Activated T-cell treated with anti-CD3 and anti-CD28 coated beads, Interleukin-2, amount 50 U/mL, for 4 hours (primary cell): ENCODE results near the gene CHD3. TPM values are rescaled to one million over a fixed set of nuclear protein-coding genes. Genes with fewer than 3 reads are reported as not detected.

Experiments
- ATAC-seq, 2 donors: fragments of 200-7000 bp; cut with Tn5 transposase; one replicate each; pipeline ENCODE4 v1.10.0; 2021
- DNase-seq: peaks from one replicate; pipeline ENCODE4 v3.0.0-alpha.2; 2020
- H3K27me3 Mint-ChIP-seq: one replicate; pipeline ENCODE4 v1.8.0; 2021; ENCODE audit warnings: low read depth, mixed read lengths
- H3K36me3 Mint-ChIP-seq: one replicate; pipeline ENCODE4 v1.8.0; 2022; ENCODE audit warnings: mixed read lengths; ENCODE audit not compliant: insufficient read depth
- H3K4me1 Mint-ChIP-seq: one replicate; pipeline ENCODE4 v1.8.0; 2021; ENCODE audit warnings: low read depth, mixed read lengths
- H3K4me3 Mint-ChIP-seq: one replicate; pipeline ENCODE4 v1.8.0; 2021; ENCODE audit warnings: mild to moderate bottlenecking, moderate library complexity, mixed read lengths
- H3K9me3 Mint-ChIP-seq: one replicate; pipeline ENCODE4 v1.8.0; 2021; ENCODE audit warnings: mixed read lengths
- total RNA-seq, 3 donors: library from RNA; stranded (reverse); gene quantifications; one replicate each; pipeline ENCODE4 v1.2.1, GENCODE V29; 2021

Gene CHD3
- total RNA-seq, 3 donors from 2014 or later = 117 to 127 (median 123) TPM

DNA sequence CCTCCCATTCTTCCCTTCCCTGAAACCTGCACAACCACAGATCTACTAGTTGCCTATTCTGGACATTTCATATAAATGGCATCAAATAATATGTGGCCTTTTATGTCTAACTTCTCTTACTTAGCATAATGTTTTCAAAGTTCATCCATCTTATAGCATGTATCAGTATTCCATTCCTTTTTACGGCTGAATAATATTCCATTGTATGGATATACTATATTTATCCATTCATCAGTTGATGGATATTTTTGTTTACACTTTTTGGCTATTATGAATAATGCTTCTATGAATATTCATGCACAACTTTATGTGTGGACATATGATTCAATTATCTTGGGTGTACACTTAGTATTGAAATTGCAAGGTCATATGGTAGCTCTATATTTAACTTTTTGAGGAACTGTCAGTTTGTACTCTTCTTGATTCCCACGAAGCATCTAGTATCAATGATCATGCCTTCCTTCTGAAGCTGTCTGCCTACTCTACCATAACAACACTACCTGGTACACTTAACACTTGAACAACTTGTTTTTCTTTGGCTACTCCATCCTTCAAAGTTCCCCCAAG lies 12.7 kb upstream of the CHD3 start:
- no peak overlapping the region for H3K4me3 Mint-ChIP-seq
- H3K27me3 Mint-ChIP-seq = no peaks in the 10 kb centered on the region
- DNase-seq = no peak
- no peaks in the 10 kb centered on the region for H3K9me3 Mint-ChIP-seq
- peaks cover 8% of the 10 kb centered on the region for H3K4me1 Mint-ChIP-seq
- no peak for ATAC-seq
- H3K36me3 Mint-ChIP-seq = peaks cover 13% of the 10 kb centered on the region

GRCh38 chr17:7878234-7878633 lies 10.4 kb upstream of the CHD3 start:
- peaks cover 6% of the 10 kb centered on the region for H3K4me1 Mint-ChIP-seq
- peaks cover 8% of the 10 kb centered on the region for H3K36me3 Mint-ChIP-seq
- ATAC-seq (no peak), DNase-seq (no peak)
- H3K4me3 Mint-ChIP-seq = no peak overlapping the region
- no peaks in the 10 kb centered on the region for H3K9me3 Mint-ChIP-seq
- H3K27me3 Mint-ChIP-seq = no peaks in the 10 kb centered on the region

DNA sequence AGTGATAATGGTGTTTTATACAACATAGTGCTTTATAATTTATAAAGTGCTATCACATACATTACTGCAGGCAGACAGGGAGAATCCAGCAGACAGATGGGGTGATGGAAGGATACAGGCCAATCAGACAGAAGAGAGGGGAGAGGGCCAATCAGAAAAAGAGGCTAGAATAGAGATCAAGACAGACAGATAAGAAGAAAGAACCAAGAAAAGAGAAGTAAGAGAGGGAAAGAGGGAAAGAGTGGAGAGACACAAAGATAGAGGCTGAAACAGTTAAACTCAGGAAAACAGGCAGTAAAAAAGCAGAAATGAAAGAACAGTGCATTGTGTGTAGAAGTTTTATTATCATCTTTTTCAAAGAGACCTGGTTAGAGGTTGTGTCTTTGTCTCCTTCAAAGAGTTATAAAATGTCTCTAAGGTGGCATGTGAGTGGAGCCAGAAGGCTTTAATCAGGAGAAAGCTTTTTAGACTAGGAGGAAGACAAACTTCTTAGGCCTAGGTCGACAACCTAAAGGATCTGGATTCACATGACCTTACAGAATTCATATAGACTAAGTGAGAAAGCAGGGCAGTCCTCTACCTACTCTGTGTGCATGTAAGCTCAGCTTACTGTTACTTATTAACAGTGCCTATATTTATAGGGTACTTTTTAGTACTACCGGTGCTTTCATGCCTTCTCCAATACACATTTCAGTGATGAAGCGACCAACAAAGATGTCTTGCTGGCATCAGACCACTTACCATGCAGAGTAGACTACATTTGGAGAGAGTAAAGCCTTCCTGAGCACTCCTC lies 8.3 kb upstream of the CHD3 start:
- Mint-ChIP-seq H3K4me1 (peaks cover 6% of the 10 kb centered on the region), H3K27me3 (no peaks in the 10 kb centered on the region), H3K36me3 (peaks cover 6% of the 10 kb centered on the region), H3K4me3 (no peak overlapping the region), H3K9me3 (no peaks in the 10 kb centered on the region)
- DNase-seq = no peak
- ATAC-seq = no peak

DNA sequence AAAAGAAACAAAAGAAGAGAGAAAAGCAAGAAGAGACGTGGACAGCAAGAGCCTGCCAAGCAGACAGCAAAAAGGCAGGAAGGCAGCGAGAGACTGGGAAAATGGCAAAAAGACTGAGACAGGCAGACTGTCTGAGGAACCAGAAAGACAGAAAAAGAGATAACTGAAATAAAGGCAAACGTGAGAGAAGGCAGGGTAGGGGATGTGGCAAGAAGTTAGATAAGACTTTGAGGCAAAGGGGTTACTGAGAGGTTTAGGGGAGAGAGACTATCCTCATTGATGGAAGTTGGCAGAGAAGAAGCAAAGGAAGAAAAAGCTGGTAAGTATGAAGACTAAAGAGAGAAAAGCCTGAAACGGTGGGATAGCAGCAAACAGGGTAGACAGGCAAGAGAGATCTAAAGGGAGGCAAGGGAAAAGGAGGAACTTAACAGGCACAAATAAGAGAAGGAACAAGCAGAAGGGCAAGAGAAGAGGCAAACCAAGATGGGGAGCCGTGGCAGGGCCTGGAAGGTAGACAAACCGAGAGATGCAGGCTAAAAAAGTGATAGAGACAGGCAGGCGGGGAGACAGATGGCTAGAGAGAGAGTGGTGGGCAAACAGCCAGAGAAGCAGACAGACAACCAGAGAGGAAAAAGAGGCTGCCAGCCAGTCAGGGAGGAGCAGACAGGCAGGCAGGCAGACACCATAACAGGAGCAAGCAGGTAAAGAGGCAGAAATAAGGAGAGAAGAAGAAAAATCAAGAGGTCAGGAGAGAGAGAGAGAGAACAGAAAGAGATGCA lies 7.1 kb upstream of the CHD3 start:
- Mint-ChIP-seq H3K4me1 (peaks cover 4% of the 10 kb centered on the region), H3K27me3 (no peaks in the 10 kb centered on the region), H3K9me3 (no peaks in the 10 kb centered on the region), H3K4me3 (no peak overlapping the region), H3K36me3 (peaks cover under 1% of the 10 kb centered on the region)
- no peak for ATAC-seq
- no peak for DNase-seq

DNA sequence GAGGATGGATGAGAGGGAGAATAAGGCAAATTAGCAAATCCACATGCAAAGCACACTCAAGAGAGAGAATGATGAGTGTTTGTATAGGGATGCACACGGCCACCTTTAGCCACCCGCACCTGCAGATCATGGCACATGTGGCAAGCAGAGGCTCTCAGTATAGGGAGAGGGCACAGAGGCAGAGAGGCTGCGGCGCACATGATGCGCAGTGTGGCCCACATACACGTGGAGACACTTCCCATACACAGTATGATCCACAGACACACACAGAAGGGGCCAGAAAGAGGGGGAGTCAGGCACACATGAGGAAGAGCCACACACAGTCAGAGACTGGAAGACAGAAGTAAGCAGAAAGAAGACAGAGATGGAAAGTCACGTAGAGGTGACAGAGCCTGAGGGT lies 6.5 kb upstream of the CHD3 start:
- H3K4me3 Mint-ChIP-seq = no peak overlapping the region
- H3K36me3 Mint-ChIP-seq = no peaks in the 10 kb centered on the region
- DNase-seq (no peak), ATAC-seq (no peak)
- H3K4me1 Mint-ChIP-seq = peaks cover 4% of the 10 kb centered on the region
- no peaks in the 10 kb centered on the region for H3K9me3 Mint-ChIP-seq
- no peaks in the 10 kb centered on the region for H3K27me3 Mint-ChIP-seq

GRCh38 chr17:7882629-7883028 lies 6.0 kb upstream of the CHD3 start:
- no peaks in the 10 kb centered on the region for H3K36me3 Mint-ChIP-seq
- H3K4me3 Mint-ChIP-seq = no peak overlapping the region
- H3K4me1 Mint-ChIP-seq = peaks cover 3% of the 10 kb centered on the region
- DNase-seq = no peak
- ATAC-seq = no peak
- H3K9me3 Mint-ChIP-seq = no peaks in the 10 kb centered on the region
- no peaks in the 10 kb centered on the region for H3K27me3 Mint-ChIP-seq

GRCh38 chr17:7883781-7884386 lies 4.7 kb upstream of the CHD3 start:
- H3K9me3 Mint-ChIP-seq = no peaks in the 10 kb centered on the region
- ATAC-seq = no peak
- peaks cover 3% of the 10 kb centered on the region for H3K4me1 Mint-ChIP-seq
- peak overlapping the region; percentile 75 for H3K4me3 Mint-ChIP-seq
- DNase-seq = peak; percentile 23
- no peaks in the 10 kb centered on the region for H3K27me3 Mint-ChIP-seq
- no peaks in the 10 kb centered on the region for H3K36me3 Mint-ChIP-seq

DNA sequence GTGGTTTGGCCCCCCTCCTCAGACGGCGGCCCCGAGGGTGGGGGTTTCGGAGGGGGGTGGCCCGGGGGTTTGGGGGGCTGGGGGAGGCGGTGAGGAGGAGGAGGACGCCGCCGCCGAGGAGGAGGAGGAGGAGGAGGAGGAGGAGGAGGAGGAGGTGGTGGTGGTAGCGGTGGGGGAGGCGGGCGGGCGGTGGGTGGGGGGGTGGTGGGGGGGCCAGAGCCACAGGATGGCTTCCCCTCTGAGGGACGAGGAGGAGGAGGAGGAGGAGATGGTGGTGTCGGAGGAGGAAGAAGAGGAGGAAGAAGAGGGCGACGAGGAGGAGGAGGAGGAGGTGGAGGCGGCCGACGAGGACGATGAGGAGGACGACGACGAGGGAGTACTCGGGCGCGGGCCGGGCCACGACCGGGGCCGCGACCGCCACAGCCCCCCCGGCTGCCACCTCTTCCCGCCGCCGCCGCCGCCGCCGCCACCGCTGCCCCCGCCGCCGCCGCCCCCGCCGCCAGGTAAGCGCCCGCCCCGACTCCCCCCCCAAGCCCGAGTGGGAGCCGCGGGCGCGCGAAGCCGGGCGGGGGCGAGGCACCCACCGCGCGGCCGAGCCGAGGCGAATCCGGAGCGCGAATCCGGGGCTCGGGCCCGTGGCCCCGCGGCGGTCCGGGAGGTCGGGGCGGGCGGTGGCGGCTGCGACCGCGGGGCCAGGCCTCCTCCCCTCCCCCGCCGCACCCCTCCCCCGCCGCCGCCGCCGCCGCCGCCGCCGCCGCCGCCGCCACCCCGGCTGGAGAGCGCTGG lies 3.8 kb upstream of the CHD3 start:
- Mint-ChIP-seq H3K4me1 (peaks cover 3% of the 10 kb centered on the region), H3K9me3 (no peaks in the 10 kb centered on the region), H3K36me3 (no peaks in the 10 kb centered on the region), H3K27me3 (no peaks in the 10 kb centered on the region), H3K4me3 (peak overlapping the region; percentile 70)
- ATAC-seq (no peak), DNase-seq (peak; percentile 56)

GRCh38 chr17:7885367-7886226 lies 3.0 kb upstream of the CHD3 start:
- ATAC-seq (peak; percentile 3 to 4), DNase-seq (peak; percentile 22)
- peaks cover 6% of the 10 kb centered on the region for H3K4me1 Mint-ChIP-seq
- no peaks in the 10 kb centered on the region for H3K27me3 Mint-ChIP-seq
- H3K4me3 Mint-ChIP-seq = no peak overlapping the region
- no peaks in the 10 kb centered on the region for H3K9me3 Mint-ChIP-seq
- peaks cover 4% of the 10 kb centered on the region for H3K36me3 Mint-ChIP-seq

DNA sequence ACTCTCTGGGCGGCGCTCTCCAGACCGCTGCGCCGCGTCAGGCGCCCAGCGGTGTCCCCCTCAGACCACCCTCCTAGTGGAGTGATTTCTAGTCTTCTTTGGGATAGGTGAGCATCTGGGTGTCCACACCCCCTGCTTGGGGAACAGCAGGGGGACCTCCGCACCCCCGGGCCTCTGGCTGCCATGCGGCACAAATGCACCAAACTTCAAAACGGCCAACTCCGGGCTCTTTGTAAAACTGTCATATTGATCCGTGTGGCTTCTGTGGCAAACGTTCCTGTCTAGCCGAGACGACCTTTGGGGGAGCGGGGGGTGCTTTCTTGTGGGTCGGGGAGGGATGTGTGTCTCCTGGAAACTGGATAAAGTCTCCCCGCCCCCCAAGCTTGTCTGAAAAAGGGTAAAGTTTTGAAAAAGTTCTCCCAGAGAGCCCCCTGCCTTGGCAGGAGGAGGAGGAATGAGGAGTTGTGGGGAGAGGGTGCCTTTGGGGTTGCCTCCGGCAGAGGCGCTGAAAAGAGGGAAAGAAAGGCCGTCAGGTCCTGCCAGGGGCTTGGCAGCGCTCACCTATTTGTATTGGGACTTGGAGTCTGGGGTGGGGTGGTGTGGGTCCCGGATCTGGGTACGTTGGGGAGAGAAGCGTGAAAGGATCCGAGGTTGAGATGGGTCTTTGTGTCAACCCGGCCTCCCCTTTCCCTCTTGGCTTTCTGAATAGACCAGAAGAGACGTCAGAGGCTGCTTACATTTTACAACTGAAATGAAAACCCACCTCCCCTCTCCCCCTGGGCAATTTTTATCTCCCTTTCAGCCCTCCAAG lies 2.2 kb upstream of the CHD3 start:
- Mint-ChIP-seq H3K4me1 (peaks cover 6% of the 10 kb centered on the region), H3K9me3 (no peaks in the 10 kb centered on the region), H3K36me3 (peaks cover 7% of the 10 kb centered on the region), H3K4me3 (no peak overlapping the region), H3K27me3 (no peaks in the 10 kb centered on the region)
- ATAC-seq (peak; percentile 5 to 8), DNase-seq (peak; percentile 59)

GRCh38 chr17:7887038-7887481 lies 1.5 kb upstream of the CHD3 start:
- no peak for DNase-seq
- peak in 1 of 2 donors; percentile 27 for ATAC-seq
- H3K4me3 Mint-ChIP-seq = no peak overlapping the region
- peaks cover 6% of the 10 kb centered on the region for H3K4me1 Mint-ChIP-seq
- peaks cover 8% of the 10 kb centered on the region for H3K36me3 Mint-ChIP-seq
- H3K27me3 Mint-ChIP-seq = no peaks in the 10 kb centered on the region
- H3K9me3 Mint-ChIP-seq = no peaks in the 10 kb centered on the region

DNA sequence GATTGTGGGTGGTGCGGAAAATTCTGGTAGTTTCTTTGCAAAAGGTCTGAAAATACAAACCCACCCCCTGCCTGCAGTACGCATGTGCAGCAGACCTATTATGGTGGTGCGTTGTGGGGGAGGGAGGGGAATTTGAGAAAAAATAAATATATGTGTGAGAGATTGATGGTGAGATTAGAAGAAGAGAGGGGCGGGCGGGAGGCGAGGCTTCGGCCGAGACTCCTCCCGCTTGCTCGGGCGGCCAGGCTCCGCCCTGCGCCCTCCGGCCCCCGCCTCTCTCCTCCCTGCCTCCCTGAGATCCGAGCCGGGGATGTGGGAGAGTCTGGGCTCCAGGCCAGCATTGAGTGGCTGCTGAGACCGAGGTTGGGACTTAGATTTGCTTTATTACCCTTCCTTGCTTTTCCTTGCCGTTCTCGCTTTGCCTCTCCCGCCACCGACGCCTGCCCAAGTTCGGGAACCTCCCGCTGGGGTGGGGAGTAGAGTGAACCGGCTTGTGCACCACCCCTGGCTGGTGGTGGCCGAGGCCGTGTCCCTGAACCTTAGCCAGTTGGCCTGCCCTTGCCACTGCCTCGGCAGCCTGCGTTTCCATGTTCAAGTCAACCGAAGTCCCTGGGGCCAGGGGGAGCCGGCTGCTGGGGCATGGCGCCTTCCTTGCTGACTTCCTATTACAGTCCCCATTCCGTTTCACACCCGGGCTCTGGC lies 956 bp upstream of the CHD3 start:
- Mint-ChIP-seq H3K4me3 (no peak overlapping the region), H3K27me3 (no peaks in the 10 kb centered on the region), H3K36me3 (peaks cover 10% of the 10 kb centered on the region), H3K9me3 (no peaks in the 10 kb centered on the region), H3K4me1 (peaks cover 6% of the 10 kb centered on the region)
- peak; percentile 87 for DNase-seq
- peak; percentile 77 to 81 for ATAC-seq
